GM23338 (cell line): ENCODE data around the gene TRIOBP. TPM values are rescaled to one million over a fixed set of nuclear protein-coding genes. Genes with fewer than 3 reads are reported as not detected.

Experiments
- ATAC-seq: fragments of 200-7000 bp; cut with Tn5 transposase; 3 replicates; pipeline ENCODE4 v1.9.1; 2020
- DNase-seq: peaks from one replicate; pipeline ENCODE4 v3.0.0-alpha.2; 2015; ENCODE audit warnings: low spot score
- H2AFZ ChIP-seq: fragments of 200-600 bp; sonication (generic); 2 replicates; pipeline ENCODE4 v1.8.0; 2016; ENCODE audit warnings: antibody characterized with exemption, mild to moderate bottlenecking, moderate library complexity
- H3F3A ChIP-seq: fragments of 200-600 bp; sonication (generic); replicated peaks from 2 replicates; pipeline ENCODE4 v1.8.0; 2017; ENCODE audit warnings: antibody characterized with exemption, mixed run types, low read depth
- H3K27ac ChIP-seq: fragments of 200-600 bp; sonication (generic); 2 replicates; pipeline ENCODE4 v1.6.1; 2016; ENCODE audit warnings: low read depth
- H3K27me3 ChIP-seq: fragments of 200-600 bp; sonication (generic); 2 replicates; pipeline ENCODE4 v1.8.0; 2016; ENCODE audit warnings: mild to moderate bottlenecking, mixed run types, moderate library complexity; ENCODE audit not compliant: insufficient read depth
- H3K36me3 ChIP-seq: fragments of 200-600 bp; sonication (generic); 2 replicates; pipeline ENCODE4 v1.8.0; 2016; ENCODE audit warnings: mild to moderate bottlenecking; ENCODE audit not compliant: insufficient read depth
- H3K4me1 ChIP-seq: fragments of 200-600 bp; sonication (generic); 2 replicates; pipeline ENCODE4 v1.8.0; 2016; ENCODE audit warnings: mild to moderate bottlenecking, moderate library complexity; ENCODE audit not compliant: insufficient read depth
- H3K4me2 ChIP-seq: fragments of 200-600 bp; sonication (generic); 2 replicates; pipeline ENCODE4 v1.7.1; 2017; ENCODE audit warnings: mixed run types
- H3K4me3 ChIP-seq: fragments of 200-600 bp; sonication (generic); 2 replicates; pipeline ENCODE4 v1.6.1; 2016; ENCODE audit warnings: mixed run types
- H3K79me2 ChIP-seq: fragments of 200-600 bp; sonication (generic); replicated peaks from 2 replicates; pipeline ENCODE4 v1.8.0; 2017; ENCODE audit warnings: mild to moderate bottlenecking; ENCODE audit not compliant: insufficient read depth
- H3K9me2 ChIP-seq: fragments of 200-600 bp; sonication (generic); 2 replicates; pipeline ENCODE4 v1.8.0; 2017; ENCODE audit not compliant: insufficient read depth
- H4K20me1 ChIP-seq: fragments of 200-600 bp; sonication (generic); replicated peaks from 2 replicates; pipeline ENCODE4 v1.8.0; 2017; ENCODE audit warnings: mild to moderate bottlenecking; ENCODE audit not compliant: insufficient read depth
- H3K27ac Mint-ChIP-seq: 2 replicates; pipeline ENCODE4 v1.8.0; 2020; ENCODE audit warnings: inconsistent platforms, mild to moderate bottlenecking, moderate library complexity, mixed read lengths
- H3K27me3 Mint-ChIP-seq: 3 replicates; pipeline ENCODE4 v1.8.0; 2022; ENCODE audit warnings: low read depth, mild to moderate bottlenecking, moderate library complexity, mixed read lengths, inconsistent platforms; ENCODE audit not compliant: insufficient read depth, poor library complexity
- H3K36me3 Mint-ChIP-seq: 3 replicates; pipeline ENCODE4 v1.8.0; 2021; ENCODE audit warnings: low read depth, mild to moderate bottlenecking, inconsistent platforms, moderate library complexity, mixed read lengths
- H3K4me1 Mint-ChIP-seq: 3 replicates; pipeline ENCODE4 v1.8.0; 2020; ENCODE audit warnings: mild to moderate bottlenecking, inconsistent platforms, mixed read lengths
- H3K4me3 Mint-ChIP-seq: 3 replicates; pipeline ENCODE4 v1.8.0; 2021; ENCODE audit warnings: moderate library complexity, mild to moderate bottlenecking, inconsistent platforms, mixed read lengths
- H3K9me3 Mint-ChIP-seq: 3 replicates; pipeline ENCODE4 v1.8.0; 2020; ENCODE audit warnings: moderate library complexity, mild to moderate bottlenecking, inconsistent platforms, mixed read lengths
- CREB1 ChIP-seq: fragments of 250-450 bp; sonication (Bioruptor Pico); IDR thresholded peaks from 2 replicates; pipeline ENCODE4 v1.5.0; 2020; ENCODE audit warnings: low read depth, mild to moderate bottlenecking, moderate library complexity
- EZH2 ChIP-seq: fragments of 200-600 bp; sonication (generic); IDR thresholded peaks from one replicate; pipeline ENCODE4 v1.8.0; 2017; ENCODE audit warnings: antibody characterized with exemption, mild to moderate bottlenecking, low read depth; ENCODE audit not compliant: unreplicated experiment
- NANOG ChIP-seq: IDR thresholded peaks from 2 replicates; pipeline ENCODE4 v1.6.1; 2016; ENCODE audit warnings: antibody characterized with exemption, borderline replicate concordance
- POLR2AphosphoS5 ChIP-seq: IDR thresholded peaks from 2 replicates; pipeline ENCODE4 v1.6.1; 2016; ENCODE audit warnings: antibody characterized with exemption, low read depth
- STAT1 ChIP-seq: IDR thresholded peaks from one replicate; pipeline ENCODE4 v1.6.1; 2016; ENCODE audit warnings: antibody characterized with exemption; ENCODE audit not compliant: unreplicated experiment
- ZNF114 ChIP-seq: fragments of 250-450 bp; sonication (Bioruptor Pico); IDR thresholded peaks from 2 replicates; pipeline ENCODE4 v1.5.0; 2020; ENCODE audit warnings: mild to moderate bottlenecking, moderate library complexity
- ZNF331 ChIP-seq: fragments of 250-450 bp; sonication (Bioruptor Pico); IDR thresholded peaks from 2 replicates; pipeline ENCODE4 v1.5.0; 2020; ENCODE audit warnings: low read depth, mild to moderate bottlenecking, moderate library complexity
- polyA plus RNA-seq: library from polyadenylated mRNA; unstranded; fragments of >200 nt; fragmentation: Nextera tagmentation; extraction: Ambion mirVana; gene quantifications from 2 replicates; pipeline ENCODE4 v1.2.1, GENCODE V29; 2016
- total RNA-seq: library from RNA; depleted of rRNA; stranded (reverse); fragments of >200 nt; shearing (Covaris generic); gene quantifications from 2 replicates; pipeline ENCODE4 v1.2.3, GENCODE V29; 2014
- TF ChIP-seq, protein P1 (sequence below): IDR thresholded peaks from one replicate; pipeline ENCODE4 v1.6.1; 2018; ENCODE audit warnings: antibody characterized with exemption; ENCODE audit not compliant: unreplicated experiment
- TF ChIP-seq, protein P2 (sequence below), 2 experiments: fragments of 200-600 bp in 1 of 2; sonication (generic) in 1 of 2; conservative IDR thresholded peaks; 2 replicates each; pipeline versions ENCODE4 v1.5.1 to v1.6.1; 2016 to 2017; ENCODE audit warnings: antibody characterized with exemption in 2 of 2, low read depth in 2 of 2, mild to moderate bottlenecking in 2 of 2, moderate library complexity in 1 of 2
- TF ChIP-seq, protein P3 (sequence below): fragments of 250-450 bp; sonication (Bioruptor Pico); IDR thresholded peaks from 2 replicates; pipeline ENCODE4 v1.5.0; 2020; ENCODE audit warnings: mild to moderate bottlenecking, moderate library complexity

TRIOBP gene
- total and polyA plus RNA-seq, 2 experiments from 2014 or later = 21.4 to 48.4 TPM

DNA sequence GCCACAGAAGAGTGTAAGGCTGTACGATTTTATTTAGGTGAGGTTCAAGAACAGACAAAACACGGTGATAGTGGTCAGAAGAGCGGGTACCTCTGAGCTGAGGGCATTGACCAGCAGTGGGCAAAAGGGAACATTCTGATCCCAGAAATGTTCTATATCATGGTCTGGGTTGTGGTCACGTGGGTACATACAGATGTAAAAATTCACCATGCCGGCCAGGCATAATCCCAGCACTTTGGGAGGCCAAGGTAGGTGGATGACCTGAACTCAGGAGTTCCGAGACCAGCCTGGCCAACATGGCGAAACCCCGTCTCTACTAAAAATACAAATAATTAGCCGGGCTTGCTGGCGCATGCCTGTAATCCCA is 79.8 kb downstream of the TRIOBP start:
- Mint-ChIP-seq H3K27me3 (peaks cover 23% of the 10 kb centered on the region), H3K9me3 (peaks cover 3% of the 10 kb centered on the region; the same call in 2 of the 3 replicates), H3K27ac (no peak overlapping the region), H3K4me3 (no peak overlapping the region), H3K4me1 (peaks cover 14% of the 10 kb centered on the region), H3K36me3 (peaks cover 7% of the 10 kb centered on the region; the same call in 2 of the 3 replicates)
- ATAC-seq = no peak
- H3K4me3 ChIP-seq = no peak overlapping the region
- no peak overlapping the region for H2AFZ ChIP-seq
- no peaks in the 10 kb centered on the region for H3K27me3 ChIP-seq
- H3K27ac ChIP-seq = no peak overlapping the region; the same call in 1 of the 2 replicates
- H3K36me3 ChIP-seq = no peaks in the 10 kb centered on the region
- H3K4me2 ChIP-seq = no peak overlapping the region
- H3K9me2 ChIP-seq = no peaks in the 10 kb centered on the region
- TF ChIP-seq, protein P1, sequence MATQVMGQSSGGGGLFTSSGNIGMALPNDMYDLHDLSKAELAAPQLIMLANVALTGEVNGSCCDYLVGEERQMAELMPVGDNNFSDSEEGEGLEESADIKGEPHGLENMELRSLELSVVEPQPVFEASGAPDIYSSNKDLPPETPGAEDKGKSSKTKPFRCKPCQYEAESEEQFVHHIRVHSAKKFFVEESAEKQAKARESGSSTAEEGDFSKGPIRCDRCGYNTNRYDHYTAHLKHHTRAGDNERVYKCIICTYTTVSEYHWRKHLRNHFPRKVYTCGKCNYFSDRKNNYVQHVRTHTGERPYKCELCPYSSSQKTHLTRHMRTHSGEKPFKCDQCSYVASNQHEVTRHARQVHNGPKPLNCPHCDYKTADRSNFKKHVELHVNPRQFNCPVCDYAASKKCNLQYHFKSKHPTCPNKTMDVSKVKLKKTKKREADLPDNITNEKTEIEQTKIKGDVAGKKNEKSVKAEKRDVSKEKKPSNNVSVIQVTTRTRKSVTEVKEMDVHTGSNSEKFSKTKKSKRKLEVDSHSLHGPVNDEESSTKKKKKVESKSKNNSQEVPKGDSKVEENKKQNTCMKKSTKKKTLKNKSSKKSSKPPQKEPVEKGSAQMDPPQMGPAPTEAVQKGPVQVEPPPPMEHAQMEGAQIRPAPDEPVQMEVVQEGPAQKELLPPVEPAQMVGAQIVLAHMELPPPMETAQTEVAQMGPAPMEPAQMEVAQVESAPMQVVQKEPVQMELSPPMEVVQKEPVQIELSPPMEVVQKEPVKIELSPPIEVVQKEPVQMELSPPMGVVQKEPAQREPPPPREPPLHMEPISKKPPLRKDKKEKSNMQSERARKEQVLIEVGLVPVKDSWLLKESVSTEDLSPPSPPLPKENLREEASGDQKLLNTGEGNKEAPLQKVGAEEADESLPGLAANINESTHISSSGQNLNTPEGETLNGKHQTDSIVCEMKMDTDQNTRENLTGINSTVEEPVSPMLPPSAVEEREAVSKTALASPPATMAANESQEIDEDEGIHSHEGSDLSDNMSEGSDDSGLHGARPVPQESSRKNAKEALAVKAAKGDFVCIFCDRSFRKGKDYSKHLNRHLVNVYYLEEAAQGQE = no peak
- TF ChIP-seq, protein P2, sequence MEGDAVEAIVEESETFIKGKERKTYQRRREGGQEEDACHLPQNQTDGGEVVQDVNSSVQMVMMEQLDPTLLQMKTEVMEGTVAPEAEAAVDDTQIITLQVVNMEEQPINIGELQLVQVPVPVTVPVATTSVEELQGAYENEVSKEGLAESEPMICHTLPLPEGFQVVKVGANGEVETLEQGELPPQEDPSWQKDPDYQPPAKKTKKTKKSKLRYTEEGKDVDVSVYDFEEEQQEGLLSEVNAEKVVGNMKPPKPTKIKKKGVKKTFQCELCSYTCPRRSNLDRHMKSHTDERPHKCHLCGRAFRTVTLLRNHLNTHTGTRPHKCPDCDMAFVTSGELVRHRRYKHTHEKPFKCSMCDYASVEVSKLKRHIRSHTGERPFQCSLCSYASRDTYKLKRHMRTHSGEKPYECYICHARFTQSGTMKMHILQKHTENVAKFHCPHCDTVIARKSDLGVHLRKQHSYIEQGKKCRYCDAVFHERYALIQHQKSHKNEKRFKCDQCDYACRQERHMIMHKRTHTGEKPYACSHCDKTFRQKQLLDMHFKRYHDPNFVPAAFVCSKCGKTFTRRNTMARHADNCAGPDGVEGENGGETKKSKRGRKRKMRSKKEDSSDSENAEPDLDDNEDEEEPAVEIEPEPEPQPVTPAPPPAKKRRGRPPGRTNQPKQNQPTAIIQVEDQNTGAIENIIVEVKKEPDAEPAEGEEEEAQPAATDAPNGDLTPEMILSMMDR (conservative IDR thresholded peaks at IDR 0.05; ENCODE audit: low read depth in 2 of 2) = no peak
- TF ChIP-seq STAT1 = no peak
- H3K4me1 ChIP-seq = peaks cover 9% of the 10 kb centered on the region; the same call in 1 of the 2 replicates
- no peaks in the 10 kb centered on the region; the same call in 1 of the 2 replicates for H3F3A ChIP-seq
- DNase-seq = no peak
- no peaks in the 10 kb centered on the region for H3K79me2 ChIP-seq
- no peaks in the 10 kb centered on the region for H4K20me1 ChIP-seq

DNA sequence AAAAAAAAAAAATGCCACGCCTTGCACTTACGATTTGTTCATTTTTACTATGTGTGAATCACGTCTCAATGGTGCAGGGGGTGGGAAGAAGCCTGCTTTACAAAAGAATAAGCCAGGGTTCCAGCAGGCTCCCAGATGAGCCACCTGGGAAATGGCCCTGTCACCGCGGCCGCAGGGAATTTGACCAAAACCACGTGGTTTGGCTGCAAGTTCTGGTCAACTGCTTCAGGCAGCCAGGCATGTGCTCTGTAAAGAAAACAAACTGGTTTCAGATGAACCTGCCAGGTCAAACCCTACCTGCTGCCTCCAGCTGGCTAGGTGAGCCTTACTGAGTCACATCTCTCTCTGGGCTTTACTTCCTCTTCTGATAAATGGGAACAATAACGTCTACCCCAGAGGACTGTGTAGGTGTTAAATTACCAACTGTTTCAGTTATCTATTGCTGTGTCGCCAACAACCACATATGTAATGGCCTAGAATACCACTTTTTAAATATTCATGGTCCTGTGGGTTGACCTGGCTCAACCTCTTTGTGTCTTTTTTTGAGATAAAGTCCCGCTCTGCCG is 80.4 kb downstream of the TRIOBP start:
- Histone ChIP-seq H3K27me3 (no peaks in the 10 kb centered on the region), H3F3A (no peaks in the 10 kb centered on the region; the same call in 1 of the 2 replicates), H3K4me2 (no peak overlapping the region), H3K9me2 (no peaks in the 10 kb centered on the region), H3K4me1 (peaks cover 9% of the 10 kb centered on the region; the same call in 1 of the 2 replicates), H3K79me2 (no peaks in the 10 kb centered on the region), H2AFZ (no peak overlapping the region), H3K36me3 (no peaks in the 10 kb centered on the region), H4K20me1 (no peaks in the 10 kb centered on the region), H3K27ac (no peak overlapping the region), H3K4me3 (no peak overlapping the region)
- H3K9me3 Mint-ChIP-seq = peaks cover 3% of the 10 kb centered on the region; the same call in 2 of the 3 replicates
- ATAC-seq (no peak), DNase-seq (peak; percentile 35)
- peaks cover 14% of the 10 kb centered on the region for H3K4me1 Mint-ChIP-seq
- H3K27me3 Mint-ChIP-seq = peaks cover 23% of the 10 kb centered on the region
- H3K27ac Mint-ChIP-seq = peak overlapping the region; percentile 48; the same call in 1 of the 2 replicates
- H3K4me3 Mint-ChIP-seq = no peak overlapping the region
- peaks cover 7% of the 10 kb centered on the region; the same call in 2 of the 3 replicates for H3K36me3 Mint-ChIP-seq
- TF ChIP-seq ZNF331 (no peak), POLR2AphosphoS5 (no peak), NANOG (no peak), CREB1 (CRISPR knock-in tag) (no peak), ZNF114 (CRISPR knock-in tag) (no peak), STAT1 (no peak), EZH2 (no peak)
- TF ChIP-seq, protein P3, sequence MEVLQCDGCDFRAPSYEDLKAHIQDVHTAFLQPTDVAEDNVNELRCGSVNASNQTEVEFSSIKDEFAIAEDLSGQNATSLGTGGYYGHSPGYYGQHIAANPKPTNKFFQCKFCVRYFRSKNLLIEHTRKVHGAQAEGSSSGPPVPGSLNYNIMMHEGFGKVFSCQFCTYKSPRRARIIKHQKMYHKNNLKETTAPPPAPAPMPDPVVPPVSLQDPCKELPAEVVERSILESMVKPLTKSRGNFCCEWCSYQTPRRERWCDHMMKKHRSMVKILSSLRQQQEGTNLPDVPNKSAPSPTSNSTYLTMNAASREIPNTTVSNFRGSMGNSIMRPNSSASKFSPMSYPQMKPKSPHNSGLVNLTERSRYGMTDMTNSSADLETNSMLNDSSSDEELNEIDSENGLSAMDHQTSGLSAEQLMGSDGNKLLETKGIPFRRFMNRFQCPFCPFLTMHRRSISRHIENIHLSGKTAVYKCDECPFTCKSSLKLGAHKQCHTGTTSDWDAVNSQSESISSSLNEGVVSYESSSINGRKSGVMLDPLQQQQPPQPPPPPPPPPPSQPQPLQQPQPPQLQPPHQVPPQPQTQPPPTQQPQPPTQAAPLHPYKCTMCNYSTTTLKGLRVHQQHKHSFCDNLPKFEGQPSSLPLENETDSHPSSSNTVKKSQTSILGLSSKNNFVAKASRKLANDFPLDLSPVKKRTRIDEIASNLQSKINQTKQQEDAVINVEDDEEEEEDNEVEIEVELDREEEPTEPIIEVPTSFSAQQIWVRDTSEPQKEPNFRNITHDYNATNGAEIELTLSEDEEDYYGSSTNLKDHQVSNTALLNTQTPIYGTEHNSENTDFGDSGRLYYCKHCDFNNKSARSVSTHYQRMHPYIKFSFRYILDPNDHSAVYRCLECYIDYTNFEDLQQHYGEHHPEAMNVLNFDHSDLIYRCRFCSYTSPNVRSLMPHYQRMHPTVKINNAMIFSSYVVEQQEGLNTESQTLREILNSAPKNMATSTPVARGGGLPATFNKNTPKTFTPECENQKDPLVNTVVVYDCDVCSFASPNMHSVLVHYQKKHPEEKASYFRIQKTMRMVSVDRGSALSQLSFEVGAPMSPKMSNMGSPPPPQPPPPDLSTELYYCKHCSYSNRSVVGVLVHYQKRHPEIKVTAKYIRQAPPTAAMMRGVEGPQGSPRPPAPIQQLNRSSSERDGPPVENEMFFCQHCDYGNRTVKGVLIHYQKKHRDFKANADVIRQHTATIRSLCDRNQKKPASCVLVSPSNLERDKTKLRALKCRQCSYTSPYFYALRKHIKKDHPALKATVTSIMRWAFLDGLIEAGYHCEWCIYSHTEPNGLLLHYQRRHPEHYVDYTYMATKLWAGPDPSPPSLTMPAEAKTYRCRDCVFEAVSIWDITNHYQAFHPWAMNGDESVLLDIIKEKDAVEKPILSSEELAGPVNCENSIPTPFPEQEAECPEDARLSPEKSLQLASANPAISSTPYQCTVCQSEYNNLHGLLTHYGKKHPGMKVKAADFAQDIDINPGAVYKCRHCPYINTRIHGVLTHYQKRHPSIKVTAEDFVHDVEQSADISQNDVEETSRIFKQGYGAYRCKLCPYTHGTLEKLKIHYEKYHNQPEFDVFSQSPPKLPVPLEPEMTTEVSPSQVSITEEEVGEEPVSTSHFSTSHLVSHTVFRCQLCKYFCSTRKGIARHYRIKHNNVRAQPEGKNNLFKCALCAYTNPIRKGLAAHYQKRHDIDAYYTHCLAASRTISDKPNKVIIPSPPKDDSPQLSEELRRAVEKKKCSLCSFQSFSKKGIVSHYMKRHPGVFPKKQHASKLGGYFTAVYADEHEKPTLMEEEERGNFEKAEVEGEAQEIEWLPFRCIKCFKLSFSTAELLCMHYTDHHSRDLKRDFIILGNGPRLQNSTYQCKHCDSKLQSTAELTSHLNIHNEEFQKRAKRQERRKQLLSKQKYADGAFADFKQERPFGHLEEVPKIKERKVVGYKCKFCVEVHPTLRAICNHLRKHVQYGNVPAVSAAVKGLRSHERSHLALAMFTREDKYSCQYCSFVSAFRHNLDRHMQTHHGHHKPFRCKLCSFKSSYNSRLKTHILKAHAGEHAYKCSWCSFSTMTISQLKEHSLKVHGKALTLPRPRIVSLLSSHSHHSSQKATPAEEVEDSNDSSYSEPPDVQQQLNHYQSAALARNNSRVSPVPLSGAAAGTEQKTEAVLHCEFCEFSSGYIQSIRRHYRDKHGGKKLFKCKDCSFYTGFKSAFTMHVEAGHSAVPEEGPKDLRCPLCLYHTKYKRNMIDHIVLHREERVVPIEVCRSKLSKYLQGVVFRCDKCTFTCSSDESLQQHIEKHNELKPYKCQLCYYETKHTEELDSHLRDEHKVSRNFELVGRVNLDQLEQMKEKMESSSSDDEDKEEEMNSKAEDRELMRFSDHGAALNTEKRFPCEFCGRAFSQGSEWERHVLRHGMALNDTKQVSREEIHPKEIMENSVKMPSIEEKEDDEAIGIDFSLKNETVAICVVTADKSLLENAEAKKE (CRISPR knock-in tag) = no peak
